OCI-M1 (cell line): ENCODE measurements around the gene FHOD3.
"Not testable (repeated sequence)": the region's sequence is repeated elsewhere in the genome, so short reads cannot be mapped to it uniquely, and the experiment has no call there.

ENCODE experiments used
- DNase-seq: peaks from one replicate; lab custom pipeline; 2025; lab: John Stamatoyannopoulos, UW

Gene FHOD3

DNA sequence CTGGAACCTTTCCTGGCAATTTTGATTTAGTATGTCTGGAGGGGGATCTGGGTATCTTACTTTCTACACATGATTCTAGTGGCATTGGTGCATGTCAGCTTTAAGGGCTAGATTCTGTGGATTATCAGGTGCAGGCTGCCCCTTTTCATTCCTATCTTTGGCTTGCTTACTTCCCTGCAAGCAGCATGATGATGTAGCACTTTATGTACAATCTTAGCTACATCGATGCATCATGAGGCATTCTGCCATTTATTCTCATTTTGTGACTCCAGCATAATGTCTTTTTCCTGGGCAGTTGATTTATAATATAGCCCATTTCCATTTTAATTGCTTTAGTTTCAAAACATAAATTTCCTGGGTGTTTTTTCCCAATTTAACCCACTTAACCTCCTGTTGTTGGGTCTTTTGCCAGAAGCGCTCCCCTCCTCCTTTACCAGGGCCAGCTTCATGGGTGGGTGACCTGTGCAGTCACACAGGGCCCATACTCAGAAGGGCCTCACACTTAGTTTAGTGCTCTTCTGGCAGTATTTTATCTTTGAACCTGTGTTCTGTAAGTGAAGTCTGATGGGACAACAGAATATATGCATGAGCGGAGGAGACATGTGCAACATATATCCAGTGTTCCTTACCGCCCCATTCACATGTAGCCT is 495.2 kb downstream of the FHOD3 start:
- DNase-seq = no peak

DNA sequence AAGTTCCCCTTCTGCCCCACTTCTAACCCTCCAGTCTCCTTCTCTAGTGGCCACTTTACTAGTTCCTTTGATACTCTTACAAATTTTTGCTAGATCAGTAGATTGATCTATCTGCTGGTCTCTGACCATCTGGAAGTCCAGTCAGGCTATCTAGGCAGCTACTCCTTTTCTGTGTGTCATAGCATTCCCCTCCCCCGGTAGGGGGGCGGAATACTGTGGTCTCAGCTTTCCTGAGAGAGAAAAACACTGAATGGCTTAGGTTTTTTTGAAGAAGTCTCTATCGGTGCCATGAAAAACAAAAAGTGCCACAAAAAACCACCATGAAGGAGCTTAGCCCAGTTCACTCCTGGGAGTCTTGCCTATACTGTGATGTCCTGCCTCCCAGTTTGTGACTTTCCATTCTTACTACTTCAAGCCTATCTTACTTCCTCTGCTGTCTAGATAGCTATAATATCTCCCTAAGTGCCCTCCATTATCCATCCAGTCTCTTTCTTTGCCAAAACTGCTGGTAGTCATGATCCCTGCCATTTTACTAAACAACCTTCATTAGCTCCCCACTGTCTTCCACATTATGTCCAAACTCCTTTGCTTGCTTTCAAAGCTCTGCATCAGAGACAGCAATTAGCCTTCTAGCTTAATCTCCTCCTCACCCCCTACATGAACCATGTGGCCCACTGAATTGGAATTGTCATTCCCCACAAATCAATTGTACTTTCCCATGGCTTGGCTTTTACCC is 501.4 kb downstream of the FHOD3 start:
- peak; percentile 16 for DNase-seq

DNA sequence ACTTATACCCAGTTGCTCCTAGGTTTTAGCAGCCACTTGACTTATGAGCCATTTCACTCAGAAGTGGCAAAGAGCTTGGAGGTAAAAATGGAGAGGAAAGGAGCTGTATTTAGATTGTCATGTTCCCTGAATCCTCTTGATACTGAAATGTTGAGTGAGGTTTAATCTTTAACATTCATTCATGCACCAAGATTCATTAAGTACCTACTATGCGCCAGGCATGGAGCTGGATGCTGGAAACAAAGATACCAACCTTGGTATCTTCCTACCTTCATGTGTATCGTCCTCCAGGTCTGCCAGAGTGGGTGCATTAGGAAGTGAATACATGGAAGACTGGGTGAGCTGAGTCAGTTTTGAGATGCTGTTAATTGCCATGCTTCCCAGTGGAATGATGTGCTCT is 507.6 kb downstream of the FHOD3 start:
- DNase-seq = no peak

DNA sequence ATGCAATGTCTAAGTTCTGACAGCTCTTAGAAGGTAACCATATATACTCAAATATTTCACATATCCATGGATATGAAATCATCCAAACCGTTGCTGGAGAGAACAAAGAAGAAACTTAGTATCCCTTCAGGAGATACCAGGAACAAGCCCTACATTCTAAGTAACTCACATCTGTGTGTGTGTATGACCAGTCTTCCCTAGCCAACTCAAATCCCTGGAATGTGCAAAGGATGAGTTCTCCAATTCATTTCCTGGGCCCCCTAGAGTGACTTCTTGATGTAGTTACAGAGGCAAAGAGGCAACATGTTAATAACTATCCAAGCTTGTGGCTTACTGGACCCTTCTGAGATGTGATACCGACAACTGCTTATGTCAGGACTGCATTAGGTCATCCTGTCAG is 511.2 kb downstream of the FHOD3 start:
- DNase-seq = no peak

DNA sequence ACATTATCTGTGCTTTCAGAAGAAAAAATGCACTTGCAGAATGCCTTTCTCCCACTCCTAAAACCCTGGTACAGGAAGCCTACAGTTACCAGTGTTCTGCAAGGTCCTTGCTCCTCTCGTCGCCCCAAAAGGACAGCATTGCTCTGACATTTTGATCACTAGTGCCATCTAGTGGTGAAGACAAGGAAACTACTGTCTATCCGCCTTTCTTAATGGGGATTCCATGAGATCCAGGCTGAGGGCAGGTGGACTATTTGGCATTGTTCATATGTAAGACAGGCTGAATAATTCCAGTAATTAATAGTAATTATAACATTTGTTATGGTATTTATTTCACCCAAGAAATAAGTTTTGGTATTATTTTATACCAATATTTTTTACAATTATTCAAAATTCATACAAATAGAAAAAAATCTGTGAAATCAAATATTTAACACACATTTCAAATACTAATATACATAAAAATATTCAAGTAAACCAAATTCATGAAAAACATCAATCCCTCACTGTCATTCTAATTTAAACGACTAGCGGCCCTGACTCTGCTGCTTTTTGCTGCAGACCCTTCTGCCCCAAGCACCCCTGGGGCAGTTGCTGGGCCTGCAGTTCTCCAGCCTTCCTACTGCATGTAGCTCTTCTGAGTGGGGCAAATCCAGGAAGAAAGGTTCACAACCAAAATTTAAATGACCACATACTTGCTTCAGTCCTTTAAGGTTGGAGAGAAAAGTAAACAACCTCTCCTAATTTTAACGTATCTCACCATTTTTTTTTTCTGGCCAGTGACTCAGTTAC is 512.3 kb downstream of the FHOD3 start:
- DNase-seq = peak; percentile 75

DNA sequence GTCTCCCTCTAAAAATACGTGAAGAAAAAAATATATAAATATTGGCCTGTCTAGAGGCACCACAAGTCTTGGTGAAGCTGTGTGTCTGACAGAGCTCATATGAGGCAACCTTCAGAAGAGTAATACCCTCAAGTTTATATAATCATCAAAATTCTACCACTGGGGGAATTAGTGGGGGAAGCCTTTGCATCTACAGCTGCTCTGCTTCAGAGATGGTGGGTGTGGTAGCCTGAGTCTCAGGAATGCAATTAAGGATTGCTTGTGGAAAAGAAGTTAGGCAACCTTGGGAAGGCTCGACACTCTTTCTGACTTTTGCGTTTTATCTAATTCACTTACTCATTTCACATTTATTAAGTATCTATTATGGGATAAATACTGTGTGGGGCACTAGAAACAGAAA is 513.9 kb downstream of the FHOD3 start:
- no peak for DNase-seq

DNA sequence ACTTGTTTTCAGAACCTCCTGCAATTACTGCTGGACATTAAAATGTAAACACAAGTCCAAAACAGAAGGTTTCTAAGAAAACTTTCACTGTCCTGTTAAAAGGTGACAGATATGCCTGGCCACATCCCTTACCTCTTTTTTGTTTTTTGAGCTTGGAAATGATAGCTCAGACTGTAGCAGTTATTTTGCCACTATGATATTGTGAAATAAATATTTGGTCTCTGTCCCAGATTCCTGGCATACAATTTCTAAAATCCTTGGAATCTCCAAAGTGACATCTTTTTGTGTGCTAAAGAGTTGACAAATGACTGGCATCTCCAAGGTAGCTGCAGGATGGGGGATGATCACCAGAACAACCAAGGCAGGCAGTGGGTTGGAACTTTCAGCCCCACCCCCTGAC is 514.4 kb downstream of the FHOD3 start:
- DNase-seq = no peak

DNA sequence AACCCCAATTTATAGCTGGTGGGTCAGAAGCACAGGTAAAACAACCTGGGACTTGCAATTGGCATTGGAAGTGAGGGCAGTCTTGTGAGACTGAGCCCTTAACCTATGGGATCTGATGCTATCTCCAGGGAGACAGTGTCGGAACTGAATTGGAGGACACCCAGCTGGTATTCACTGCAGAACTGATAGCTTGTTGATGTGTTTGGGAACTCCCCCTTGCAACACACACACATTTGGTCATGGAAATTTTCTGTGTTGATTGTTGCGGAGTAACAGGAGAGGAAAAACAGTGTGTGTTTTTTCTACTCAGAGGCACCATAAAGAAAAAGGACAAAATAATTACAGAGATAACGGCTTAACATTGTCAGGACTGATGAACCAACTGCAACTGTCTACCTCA is 515.2 kb downstream of the FHOD3 start:
- DNase-seq = no peak

DNA sequence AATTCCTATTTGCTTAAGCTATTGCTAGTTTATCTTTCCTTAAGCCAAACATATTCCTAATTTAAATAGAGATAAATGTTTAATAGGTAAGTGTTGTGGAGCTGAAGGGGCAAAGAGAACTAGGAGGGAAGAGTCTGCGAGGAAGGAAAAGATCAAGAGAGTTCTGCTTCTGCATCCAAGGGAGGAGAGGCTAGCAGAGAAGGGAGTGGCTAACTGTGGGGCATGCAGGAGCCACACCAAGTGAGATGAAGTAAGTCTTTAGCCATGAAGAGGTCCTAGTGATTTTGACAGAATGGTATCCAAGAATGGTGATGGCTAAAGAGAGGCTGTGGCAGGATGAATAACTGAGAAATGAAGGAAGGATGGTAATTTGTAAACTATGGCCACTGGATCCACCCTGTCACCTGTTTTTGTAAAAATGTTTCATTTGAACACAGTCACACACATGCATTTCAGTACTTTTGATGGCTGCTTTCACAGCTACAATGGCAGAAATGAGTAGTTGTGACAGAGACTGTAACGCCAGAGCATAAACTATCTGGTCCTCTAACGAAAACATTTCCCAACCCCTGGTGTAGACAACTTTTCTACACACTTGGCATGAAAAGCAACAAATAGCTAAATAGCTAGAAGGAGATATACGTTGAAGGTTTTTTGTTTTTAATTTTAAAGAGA is 515.7 kb downstream of the FHOD3 start:
- no peak for DNase-seq

DNA sequence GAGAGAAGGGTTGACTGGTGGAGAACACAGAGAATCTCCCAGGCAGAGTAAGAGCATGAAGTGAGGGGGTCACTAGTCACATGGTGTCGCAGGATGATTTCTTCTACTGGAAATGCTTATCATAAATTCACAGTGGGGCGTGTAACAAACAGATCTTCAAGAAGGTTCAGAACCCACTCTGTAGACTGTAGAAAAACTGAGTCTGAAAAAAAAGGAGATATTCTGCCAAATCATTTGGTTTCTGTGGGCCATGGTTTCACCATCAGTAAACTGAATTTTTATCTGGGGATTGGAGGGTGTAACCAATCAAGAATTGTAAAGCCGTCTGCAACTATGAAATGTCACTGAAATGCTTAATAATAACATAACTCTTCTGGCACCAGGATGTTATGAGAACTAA is 516.3 kb downstream of the FHOD3 start:
- DNase-seq = peak; percentile 77

DNA sequence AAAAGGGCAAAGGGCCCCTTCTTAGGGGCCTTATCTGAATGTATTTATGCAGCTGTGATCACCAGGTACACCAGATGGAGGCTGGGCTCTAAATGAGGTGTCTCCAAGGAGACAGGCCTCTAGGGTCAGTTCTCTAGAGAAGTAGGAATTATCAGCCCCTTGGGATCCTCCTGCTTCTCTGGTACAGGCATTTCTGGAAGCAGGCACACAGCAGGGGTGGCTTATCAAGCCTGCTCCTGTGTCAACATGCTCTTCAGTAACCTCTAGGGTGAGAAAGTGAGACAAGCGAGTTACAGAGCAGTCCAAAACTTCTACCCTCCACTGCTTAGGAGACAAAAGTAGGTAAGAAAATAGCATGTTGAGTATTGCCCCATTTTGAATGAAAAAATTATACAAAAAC is 517.5 kb downstream of the FHOD3 start:
- peak; percentile 11 for DNase-seq

DNA sequence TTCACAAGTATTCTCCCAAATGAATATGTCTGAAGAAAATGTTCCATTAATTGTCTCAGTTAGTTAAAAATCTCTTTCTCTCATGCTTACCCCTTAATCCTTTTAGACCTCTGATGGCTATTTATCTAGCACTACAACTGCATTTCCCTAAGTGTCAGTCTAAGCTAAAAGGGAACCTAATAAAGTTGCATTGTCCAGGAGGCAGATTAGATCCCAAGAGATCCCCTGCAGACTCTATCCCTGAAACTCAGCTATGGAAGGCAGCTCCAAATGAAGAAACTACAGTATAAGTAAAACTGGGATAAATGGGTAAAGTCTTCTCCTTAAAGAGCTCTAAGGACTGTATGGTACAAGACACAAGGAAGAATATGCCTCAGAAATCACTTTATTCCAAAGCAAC is 518.6 kb downstream of the FHOD3 start:
- not testable (repeated sequence) for DNase-seq

DNA sequence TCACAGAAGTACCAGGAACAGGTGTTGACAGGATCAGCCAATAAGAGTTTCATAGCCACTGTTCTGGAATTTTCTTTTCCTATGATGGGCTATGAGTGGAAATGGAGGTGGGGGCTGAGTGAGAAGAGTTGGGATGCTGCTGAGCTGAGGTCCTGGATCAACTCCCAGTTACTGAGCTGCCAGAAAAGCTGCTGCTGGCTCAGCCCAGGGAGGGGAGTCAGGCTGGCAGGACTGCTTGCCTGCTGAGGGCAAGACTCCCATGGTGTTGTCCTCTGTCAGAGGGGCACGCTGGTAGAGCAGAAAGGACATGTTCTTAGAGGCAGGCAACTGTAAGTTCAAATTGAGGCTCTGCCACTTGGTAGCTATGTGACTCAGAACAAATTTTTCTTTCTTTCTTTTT is 519.5 kb downstream of the FHOD3 start:
- DNase-seq = no peak

DNA sequence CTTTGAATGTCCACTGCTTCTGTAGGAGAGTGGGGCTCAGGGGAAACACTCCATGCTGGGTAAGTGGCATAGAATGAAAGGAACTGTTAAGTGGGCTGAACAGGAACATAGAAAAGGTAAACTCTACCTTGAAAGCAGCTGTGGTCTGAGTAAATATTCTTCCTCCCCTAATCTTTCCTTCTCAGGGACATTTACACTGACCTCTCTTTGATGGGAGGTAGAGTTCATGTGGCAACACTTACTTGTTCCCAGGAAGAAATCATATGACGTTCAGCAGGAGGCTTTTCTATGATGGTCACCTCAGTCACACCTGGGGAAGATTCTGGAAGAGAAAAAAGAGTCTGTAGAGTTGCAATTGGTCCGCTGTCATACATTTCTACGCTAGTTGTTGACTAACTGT is 521.1 kb downstream of the FHOD3 start:
- DNase-seq = no peak

DNA sequence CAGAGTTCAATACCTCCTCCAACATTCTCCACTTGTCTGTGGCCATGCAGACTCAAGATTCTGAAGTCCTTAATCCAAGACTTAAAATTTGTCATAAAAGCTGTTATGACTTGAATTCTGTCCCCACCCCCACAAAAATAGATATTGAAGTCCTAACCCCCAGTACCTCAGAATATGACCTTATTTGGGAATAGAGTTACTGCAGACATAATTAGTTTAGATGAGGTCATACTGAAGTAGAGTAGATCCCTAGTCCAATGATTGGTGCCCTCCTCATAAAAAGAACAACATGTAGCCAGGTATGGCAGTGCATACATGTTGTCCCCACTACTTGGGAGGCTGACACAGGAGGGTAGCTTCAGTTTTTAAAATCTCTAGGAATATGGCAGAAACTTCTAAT is 522.1 kb downstream of the FHOD3 start:
- no peak for DNase-seq

DNA sequence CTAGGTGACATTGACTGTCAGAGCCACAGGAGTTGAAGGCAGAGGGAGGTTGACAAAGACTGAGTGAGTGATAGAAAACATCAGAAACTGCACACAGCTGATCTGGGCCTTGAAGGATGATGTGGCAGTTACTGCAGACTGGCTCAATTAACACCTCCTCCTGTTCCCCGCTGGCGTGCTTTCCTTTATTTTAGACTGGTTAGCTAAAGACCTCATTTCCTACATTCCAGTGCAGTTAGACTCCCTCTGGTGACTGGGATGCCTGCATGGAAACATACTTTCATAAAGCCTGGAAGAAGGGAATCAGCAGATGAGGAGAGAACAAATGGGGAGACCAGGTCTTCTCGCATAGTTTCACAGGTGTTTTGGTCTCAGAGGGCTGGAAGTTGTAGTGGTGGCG is 524.2 kb downstream of the FHOD3 start:
- no peak for DNase-seq

DNA sequence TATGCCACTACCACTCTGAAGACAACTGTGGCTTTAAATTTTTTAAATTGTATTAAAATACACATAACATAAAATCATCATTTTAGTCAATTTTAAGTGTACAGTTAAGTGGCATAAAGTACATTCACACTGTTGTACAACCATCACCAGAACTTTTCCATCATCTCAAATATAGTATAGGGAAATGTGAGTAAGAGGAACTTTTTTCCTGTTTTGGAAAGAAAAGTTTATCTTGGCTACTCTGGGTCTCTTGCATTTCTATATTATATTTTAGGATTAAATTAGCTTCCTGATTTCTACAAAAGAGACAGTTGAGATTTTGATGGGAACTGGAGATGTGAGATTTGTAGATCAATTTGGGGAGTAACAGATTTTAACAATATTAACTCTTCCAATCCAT is 528.0 kb downstream of the FHOD3 start:
- no peak for DNase-seq

DNA sequence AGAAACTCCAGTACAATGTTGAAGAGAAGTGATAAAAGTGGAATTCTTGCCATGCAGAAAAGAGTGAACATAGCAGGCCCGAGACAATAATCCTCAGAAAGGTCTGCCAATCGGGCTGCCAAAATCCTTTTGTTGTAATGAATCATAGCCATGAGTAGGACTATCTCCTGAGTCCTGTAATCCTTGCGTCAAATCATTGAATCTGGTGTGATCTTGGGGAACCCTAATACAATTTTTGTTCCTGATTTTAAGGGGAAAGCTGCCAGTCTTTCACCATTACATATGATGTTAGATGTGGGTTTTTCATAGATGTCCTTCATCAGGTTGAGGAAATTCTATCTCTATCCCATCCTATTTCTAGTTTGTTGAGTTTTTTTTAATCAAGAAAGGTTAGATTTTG is 529.0 kb downstream of the FHOD3 start:
- DNase-seq = no peak

DNA sequence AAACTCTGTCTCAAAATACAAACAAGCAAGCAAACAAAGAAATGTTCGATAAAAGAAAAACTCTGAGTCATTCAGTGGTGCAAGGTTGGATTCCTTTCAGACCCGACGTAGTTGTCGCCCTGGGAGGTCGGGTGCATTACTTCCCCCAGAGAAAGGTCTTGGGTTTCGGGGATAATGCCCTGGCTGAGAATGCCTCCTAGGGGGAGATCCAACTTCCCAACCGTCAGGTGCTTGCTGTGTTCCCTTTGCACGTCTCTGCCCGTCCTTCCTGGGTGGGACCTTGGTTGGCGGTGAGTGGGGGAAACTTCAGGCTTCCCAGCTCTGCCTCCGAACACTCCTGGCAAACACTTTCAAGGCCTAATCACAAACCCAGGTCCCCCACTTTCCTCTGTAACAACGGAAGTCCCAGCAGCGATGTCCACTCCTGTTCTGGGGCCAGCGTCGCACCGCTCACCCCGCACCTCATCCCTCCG is 530.7 kb downstream of the FHOD3 start:
- DNase-seq = peak; percentile 73

DNA sequence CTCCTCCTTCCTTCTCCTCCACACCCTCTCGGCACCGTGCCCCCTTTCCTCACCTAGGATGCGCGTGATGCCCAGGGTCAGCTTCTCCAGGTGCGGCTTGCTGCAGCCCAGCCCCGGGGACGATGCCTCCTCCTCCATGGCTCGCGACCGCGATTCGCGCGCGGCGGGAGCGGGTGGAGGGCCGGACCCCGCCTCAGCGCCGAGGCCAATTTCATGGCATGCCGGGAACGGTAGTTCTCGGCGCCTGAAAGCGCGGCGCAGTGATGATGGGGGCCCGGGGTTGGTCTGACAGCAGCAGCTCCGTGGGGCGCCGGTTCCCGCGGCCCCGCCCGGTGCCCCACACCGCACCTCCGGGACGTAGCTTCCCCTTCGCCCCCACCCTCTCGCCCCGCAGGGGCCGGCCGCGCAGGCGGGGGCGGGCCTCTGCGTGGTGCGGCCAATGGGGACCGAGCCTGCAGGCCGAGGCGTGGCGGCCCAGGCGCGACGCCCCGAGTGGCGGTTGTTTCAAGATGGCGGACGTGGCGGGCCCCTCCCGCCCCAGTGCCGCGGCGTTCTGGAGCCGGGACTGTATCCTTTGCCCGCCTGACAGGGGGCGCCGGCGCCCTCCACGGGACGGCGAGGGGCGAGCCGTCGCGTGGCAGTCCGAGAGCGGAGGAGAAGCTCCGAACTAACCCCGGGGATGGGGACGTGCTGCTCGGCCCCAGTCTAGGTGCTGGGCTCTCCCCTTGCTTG is 531.3 kb downstream of the FHOD3 start, which contains the start of the genes KIAA1328 and TPGS2:
KIAA1328 (plus strand) TSS at position 498 of the 732 bp plus-strand sequence; CDS start at position 510, 12 bp downstream.
TPGS2 (minus strand) TSS at position 373 of the 732 bp plus-strand sequence; CDS start at position 138, 235 bp downstream.
- peak; percentile 93 for DNase-seq
